Right lobe of liver (tissue), 6 donors: Measurements from ENCODE around the gene RTP3. TPM values are rescaled to one million over a fixed set of nuclear protein-coding genes. Genes with fewer than 3 reads are reported as not detected.

Experiments
- ATAC-seq, 4 donors: fragments of 200-7000 bp; cut with Tn5 transposase; one replicate each; pipeline ENCODE4 v1.9.1; 2020; ENCODE audit warnings: mild to moderate bottlenecking in 4 of 4, moderate library complexity in 4 of 4
- DNase-seq, 3 donors: peaks; one replicate each; pipeline ENCODE4 v3.0.0-alpha.2; 2020
- H3K27ac ChIP-seq, 3 donors: fragments of 200-600 bp; one replicate each; pipeline ENCODE4 v1.8.0; 2022
- H3K27me3 ChIP-seq, 2 donors: fragments of 200-600 bp; one replicate each; pipeline ENCODE4 v1.8.0; 2022
- H3K36me3 ChIP-seq, 4 donors: fragments of 200-600 bp; sonication (generic) in 1 of 4; one replicate each; pipeline versions ENCODE4 v1.5.1 to v1.8.0; 2017 to 2022; ENCODE audit warnings: control low read depth in 1 of 4
- H3K4me1 ChIP-seq, 4 donors: fragments of 200-600 bp; sonication (generic) in 1 of 4; one replicate each; pipeline versions ENCODE4 v1.5.1 to v1.8.0; 2017 to 2022; ENCODE audit warnings: control low read depth in 1 of 4
- H3K4me3 ChIP-seq, 3 donors: fragments of 200-600 bp; one replicate each; pipeline ENCODE4 v1.8.0; 2022
- H3K9me3 ChIP-seq, 4 donors: fragments of 200-600 bp; sonication (generic) in 1 of 4; one replicate each; pipeline versions ENCODE4 v1.5.1 to v1.8.0; 2017 to 2022; ENCODE audit warnings: control low read depth in 1 of 4
- POLR2A ChIP-seq: fragments of 450-650 bp; IDR thresholded peaks from one replicate; pipeline ENCODE4 v1.6.1; 2017; ENCODE audit warnings: antibody characterized with exemption, mild to moderate bottlenecking
- WGBS: methylation state at CpG from one replicate; pipeline ENCODE4 v1.1.6; 2018; ENCODE audit warnings: low coverage, low lambda C conversion rate; ENCODE audit not compliant: insufficient coverage; ENCODE audit errors: missing lambda C conversion rate; 5-methylcytosine and 5-hydroxymethylcytosine counted together
- intact Hi-C, 2 donors: fragments of 100-400 bp; cut with DNase I; formaldehyde crosslinking; loops; one replicate each; pipeline versions ENCODE4 v1.11.2 to v1.14.1; 2022
- total RNA-seq, 6 experiments: library from RNA; depleted of rRNA in 2 of 6; stranded (reverse); fragments of >200 nt in 2 of 6; fragmentation: NEBNext Ultra II Directional in 3 of 6; extraction: Animal tissue kit (Norgen Biotek cat#: 25700) in 3 of 6; gene quantifications; one replicate each; pipeline versions ENCODE4 v1.1.0 to v1.2.4, GENCODE V29; 2016 to 2023
- TF ChIP-seq, protein P1 (sequence below), 4 donors: fragments of 200-600 bp in 3 of 4; fragments of 450-650 bp in 1 of 4; IDR thresholded peaks; one replicate each; pipeline versions ENCODE4 v1.5.1 to v1.8.0; 2016 to 2022; ENCODE audit warnings: antibody characterized with exemption in 4 of 4, mild to moderate bottlenecking in 2 of 4
- donor health status: DM: no; HTN: yes; CAD: no.
- donor health status: DM: no; HTN: no; CAD: no.
- donor health status: DM: no; HTN: no; CAD: no.
- donor health status: DM: no; HTN: yes; CAD: no.
- donor health status: DM: no; HTN: yes; CAD: no.

The RTP3 gene
- total RNA-seq, 6 experiments from 2014 or later = 12.2 to 29.0 (median 20.9) TPM

DNA sequence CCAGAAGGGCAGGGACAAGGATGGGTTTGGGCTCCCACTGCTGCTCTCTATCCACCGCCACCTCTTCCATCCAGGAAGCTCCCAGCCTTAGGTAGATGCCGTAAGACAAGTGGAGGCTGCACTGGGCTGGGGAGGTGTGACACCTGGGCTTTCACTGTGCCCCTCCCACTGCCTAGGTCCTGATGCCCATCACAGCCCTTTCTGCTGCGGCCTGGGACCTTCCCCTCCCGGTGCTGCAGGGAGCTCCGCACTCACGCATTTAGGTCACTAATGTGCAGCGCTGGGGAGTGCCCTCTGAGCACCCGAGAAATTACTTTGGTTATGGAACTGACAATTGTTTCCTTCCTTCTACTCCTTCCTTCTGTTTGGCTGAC lies 33.9 kb upstream of the RTP3 start:
- WGBS = 52% methylated on average over 2 of the region's 8 CpGs
- Histone ChIP-seq H3K27ac (no peak overlapping the region), H3K4me3 (no peak overlapping the region), H3K36me3 (no peaks in the 10 kb centered on the region), H3K27me3 (no peaks in the 10 kb centered on the region), H3K9me3 (no peaks in the 10 kb centered on the region), H3K4me1 (no peaks in the 10 kb centered on the region)
- no peak for TF ChIP-seq POLR2A
- TF ChIP-seq, protein P1, sequence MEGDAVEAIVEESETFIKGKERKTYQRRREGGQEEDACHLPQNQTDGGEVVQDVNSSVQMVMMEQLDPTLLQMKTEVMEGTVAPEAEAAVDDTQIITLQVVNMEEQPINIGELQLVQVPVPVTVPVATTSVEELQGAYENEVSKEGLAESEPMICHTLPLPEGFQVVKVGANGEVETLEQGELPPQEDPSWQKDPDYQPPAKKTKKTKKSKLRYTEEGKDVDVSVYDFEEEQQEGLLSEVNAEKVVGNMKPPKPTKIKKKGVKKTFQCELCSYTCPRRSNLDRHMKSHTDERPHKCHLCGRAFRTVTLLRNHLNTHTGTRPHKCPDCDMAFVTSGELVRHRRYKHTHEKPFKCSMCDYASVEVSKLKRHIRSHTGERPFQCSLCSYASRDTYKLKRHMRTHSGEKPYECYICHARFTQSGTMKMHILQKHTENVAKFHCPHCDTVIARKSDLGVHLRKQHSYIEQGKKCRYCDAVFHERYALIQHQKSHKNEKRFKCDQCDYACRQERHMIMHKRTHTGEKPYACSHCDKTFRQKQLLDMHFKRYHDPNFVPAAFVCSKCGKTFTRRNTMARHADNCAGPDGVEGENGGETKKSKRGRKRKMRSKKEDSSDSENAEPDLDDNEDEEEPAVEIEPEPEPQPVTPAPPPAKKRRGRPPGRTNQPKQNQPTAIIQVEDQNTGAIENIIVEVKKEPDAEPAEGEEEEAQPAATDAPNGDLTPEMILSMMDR (IDR thresholded peaks at IDR 0.05) = no peak
- DNase-seq (peak in 1 of 3 donors; percentile 37), ATAC-seq (no peak)
- intact Hi-C loops = no loop called here

DNA sequence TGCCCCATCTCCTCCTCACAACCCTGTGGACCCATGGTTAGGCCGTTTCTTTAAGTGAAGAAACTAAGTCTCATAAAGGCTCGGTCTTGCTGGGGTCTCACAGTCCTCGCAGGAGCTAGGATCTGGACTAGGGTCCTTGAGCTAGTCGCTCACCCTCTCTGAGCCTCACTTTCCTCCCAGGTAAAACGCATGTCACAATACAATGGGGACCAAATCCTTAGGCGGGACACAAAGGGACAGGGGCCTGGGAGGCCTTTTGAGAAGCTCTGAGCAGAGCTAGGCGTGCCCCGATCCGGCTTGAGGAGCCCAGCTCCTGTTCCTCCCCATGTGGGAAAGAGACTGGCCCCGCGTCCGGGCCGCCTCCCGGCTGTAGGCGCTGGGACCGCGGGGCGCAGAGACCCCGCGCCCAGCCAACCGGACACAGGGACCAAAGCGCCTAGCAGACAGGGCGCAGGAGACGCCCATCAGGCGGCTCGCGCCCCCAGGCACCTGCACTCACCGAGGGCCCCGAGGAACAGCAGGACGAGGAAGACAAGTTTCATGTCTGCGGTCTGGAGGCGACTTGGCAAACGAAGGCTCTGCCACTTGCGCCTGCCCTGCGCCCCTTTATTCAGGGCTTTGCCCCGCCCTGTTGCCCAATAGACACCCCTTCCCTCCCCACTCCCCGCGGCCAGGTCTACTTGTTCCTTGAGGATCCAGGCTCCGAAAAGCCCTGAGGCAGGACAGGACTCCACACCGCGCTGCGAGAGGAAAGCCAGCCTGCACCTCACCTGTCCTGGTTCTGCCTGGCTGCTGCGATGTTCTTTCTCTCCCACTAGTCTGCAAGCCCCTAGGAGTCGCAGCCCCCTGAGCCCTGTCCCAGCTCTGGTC lies 33.2 kb upstream of the RTP3 start, which contains the start of gene LTF:
LTF (minus strand) TSS at position 580 of the 870 bp plus-strand sequence; CDS start at position 542, 38 bp downstream.
- WGBS = 35% methylated on average over 7 of the region's 44 CpGs
- Histone ChIP-seq H3K27me3 (no peaks in the 10 kb centered on the region), H3K4me3 (no peak within 1 kb of the TSS), H3K9me3 (no peaks in the 10 kb centered on the region), H3K27ac (no peak within 1 kb of the TSS), H3K4me1 (peaks cover 0 to 3% (median 0%) of the 10 kb centered on the region in 4 donors), H3K36me3 (no peaks in the 10 kb centered on the region)
- no peak for TF ChIP-seq POLR2A
- TF ChIP-seq, protein P1 (IDR thresholded peaks at IDR 0.05) = no peak
- peak in 1 of 3 donors; percentile 44 for DNase-seq
- peak in 2 of 4 donors; percentile 13 to 25 for ATAC-seq
- intact Hi-C loops = no loop called here

DNA sequence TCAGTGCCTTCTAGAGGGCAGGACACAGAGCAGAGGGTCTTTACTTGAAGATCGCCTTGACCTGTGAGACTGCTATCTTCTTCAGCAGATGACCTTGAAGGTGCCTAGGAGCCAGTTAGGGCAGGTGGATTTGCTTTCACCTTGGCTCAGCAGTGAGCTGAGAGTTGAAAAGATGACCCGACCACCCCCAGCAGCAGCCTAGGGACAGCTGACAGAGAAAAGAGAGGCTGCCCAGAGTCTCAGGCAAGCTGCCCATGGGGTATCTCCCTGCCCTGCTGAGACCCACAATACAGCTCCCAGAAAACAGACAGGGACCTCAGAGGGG lies 32.6 kb upstream of the RTP3 start:
- H3K27ac ChIP-seq = no peak overlapping the region
- H3K4me1 ChIP-seq = peaks cover 0 to 9% (median 0%) of the 10 kb centered on the region in 4 donors
- no peaks in the 10 kb centered on the region for H3K36me3 ChIP-seq
- peak in 1 of 3 donors; percentile 23 for DNase-seq
- no peaks in the 10 kb centered on the region for H3K9me3 ChIP-seq
- no CpG with 5 or more reads among the region's 2 CpGs for WGBS
- intact Hi-C loops = no loop called here
- H3K27me3 ChIP-seq = no peaks in the 10 kb centered on the region
- H3K4me3 ChIP-seq = no peak overlapping the region
- TF ChIP-seq POLR2A = no peak
- TF ChIP-seq, protein P1 (IDR thresholded peaks at IDR 0.05) = no peak
- ATAC-seq = no peak

DNA sequence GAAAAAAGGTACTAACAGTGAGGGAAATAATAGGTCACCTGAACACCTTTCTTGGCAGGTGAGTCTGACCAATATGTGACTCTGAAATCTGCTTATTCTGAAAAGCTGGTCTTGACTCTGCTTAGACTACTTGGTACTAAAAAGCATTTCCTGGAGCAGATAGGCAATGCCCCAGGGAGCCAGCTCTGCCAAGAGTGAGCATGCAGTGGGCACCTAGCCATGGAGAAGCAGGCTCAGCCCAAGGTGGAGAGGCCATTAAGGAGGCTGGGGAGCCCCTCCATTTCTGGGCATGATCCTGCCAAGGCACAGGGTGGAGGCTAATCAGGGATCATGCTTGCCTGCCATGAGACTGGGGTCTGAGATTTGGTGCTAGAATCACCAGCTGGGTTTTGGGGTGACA lies 31.5 kb upstream of the RTP3 start:
- H3K4me3 ChIP-seq = no peak overlapping the region
- no peaks in the 10 kb centered on the region for H3K9me3 ChIP-seq
- DNase-seq (peak in 1 of 3 donors; percentile 38), ATAC-seq (no peak)
- no peaks in the 10 kb centered on the region for H3K27me3 ChIP-seq
- no peak overlapping the region for H3K27ac ChIP-seq
- intact Hi-C loops = no loop called here
- peaks cover 0 to 11% (median 0%) of the 10 kb centered on the region in 4 donors for H3K4me1 ChIP-seq
- H3K36me3 ChIP-seq = no peaks in the 10 kb centered on the region
- TF ChIP-seq, protein P1 (IDR thresholded peaks at IDR 0.05) = no peak
- no peak for TF ChIP-seq POLR2A
